Body of pancreas (tissue), 4 donors: ENCODE measurements around the gene STK38. TPM values are rescaled to one million over a fixed set of nuclear protein-coding genes. Genes with fewer than 3 reads are reported as not detected.
"Not testable (repeated sequence)": the region's sequence is repeated elsewhere in the genome, so short reads cannot be mapped to it uniquely, and the experiment has no call there.

ENCODE experiments used
- ATAC-seq: fragments of 150-250 bp; one replicate; pipeline ENCODE4 v1.9.1; 2016
- DNase-seq, 4 donors: peaks; one replicate each; pipeline ENCODE4 v3.0.0-alpha.2; 2019
- H3K27ac ChIP-seq, 4 donors: fragments of 200-600 bp; sonication (generic); 1 replicate in 3 of 4; 2 replicates in 1 of 4; pipeline versions ENCODE4 v1.5.1 to v1.6.1; 2016 to 2019; ENCODE audit warnings: mild to moderate bottlenecking in 1 of 4, mixed read lengths in 1 of 4, moderate library complexity in 1 of 4
- H3K27me3 ChIP-seq, 2 donors: fragments of 200-600 bp; sonication (generic); one replicate each; pipeline ENCODE4 v1.6.0; 2016; ENCODE audit warnings: mild to moderate bottlenecking in 1 of 2
- H3K36me3 ChIP-seq, 2 donors: fragments of 200-600 bp; sonication (generic); replicated peaks in 1 of 2; 2 replicates each; pipeline ENCODE4 v1.5.1; 2016; ENCODE audit warnings: low read depth in 2 of 2; ENCODE audit not compliant: insufficient read depth in 1 of 2
- H3K4me1 ChIP-seq: fragments of 200-600 bp; sonication (generic); one replicate; pipeline ENCODE4 v1.6.0; 2016
- H3K4me3 ChIP-seq, 2 donors: fragments of 200-600 bp; sonication (generic); 1 replicate in 1 of 2; 2 replicates in 1 of 2; pipeline ENCODE4 v1.5.1; 2016 to 2019
- H3K9me3 ChIP-seq, 3 donors: fragments of 200-600 bp; sonication (generic); 1 replicate in 2 of 3; 2 replicates in 1 of 3; pipeline ENCODE4 v1.5.1; 2016
- CTCF ChIP-seq, 7 experiments: fragments of 450-650 bp in 4 of 7; fragments of 200-600 bp in 3 of 7; sonication (generic) in 3 of 7; IDR thresholded peaks; one replicate each; pipeline ENCODE4 v1.5.1; 2016 to 2019; ENCODE audit warnings: antibody characterized with exemption in 7 of 7
- POLR2A ChIP-seq, 3 donors: fragments of 450-650 bp; IDR thresholded peaks; one replicate each; pipeline ENCODE4 v1.6.1; 2016; ENCODE audit warnings: antibody characterized with exemption in 3 of 3, mild to moderate bottlenecking in 2 of 3
- WGBS, 2 donors: methylation state at CpG; one replicate each; pipeline ENCODE4 v1.1.5; 2017; 5-methylcytosine and 5-hydroxymethylcytosine counted together
- intact Hi-C: fragments of 100-400 bp; cut with DNase I; formaldehyde crosslinking; loops from one replicate; pipeline ENCODE4 v1.15.1; 2023
- total RNA-seq, 2 donors: library from RNA; depleted of rRNA; stranded (reverse); fragments of >200 nt; gene quantifications; one replicate each; pipeline ENCODE4 v1.1.0, GENCODE V29; 2016

STK38 gene
- total RNA-seq, 2 donors from 2014 or later = 11.9 to 16.2 TPM

DNA sequence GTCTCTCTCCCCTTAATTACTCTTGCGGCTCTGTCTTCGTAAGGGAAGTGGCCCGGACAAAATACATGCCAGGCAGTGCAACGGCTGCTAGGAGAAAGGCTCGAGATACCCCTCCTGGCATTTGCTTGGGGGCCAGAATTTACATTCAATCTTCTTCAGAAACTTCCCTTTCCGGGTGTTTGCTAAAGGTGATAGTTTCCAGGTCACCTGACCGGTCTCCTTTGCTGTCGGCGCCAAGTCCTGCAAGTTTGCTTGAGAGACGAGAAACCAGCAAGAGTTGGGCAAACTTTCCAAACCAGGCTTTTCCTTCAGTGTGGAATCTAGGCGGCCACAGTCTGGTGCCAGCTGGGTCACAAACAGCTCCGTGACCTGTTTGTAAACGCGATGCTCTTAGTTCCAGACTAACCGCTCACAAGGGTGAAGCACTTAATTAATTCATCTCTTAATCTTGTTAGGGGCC is 46.3 kb upstream of the STK38 start:
- H3K4me1 ChIP-seq = peaks cover 31% of the 10 kb centered on the region
- intact Hi-C loops = no loop called here

GRCh38 chr6:36592221-36592655 is 45.0 kb upstream of the STK38 start:
- peak overlapping the region in 2 of 4 donors; percentile 97 to 99 for H3K27ac ChIP-seq
- DNase-seq = no peak
- intact Hi-C loops = no loop called here

More for the DNA sequence above, 46.3 kb upstream of the STK38 start:
- H3K9me3 ChIP-seq = no peaks in the 10 kb centered on the region
- TF ChIP-seq POLR2A (IDR thresholded peaks at IDR 0.05) (no peak), CTCF (IDR thresholded peaks at IDR 0.05) (no peak)
- H3K4me3 ChIP-seq = no peak overlapping the region
- DNase-seq = peak; percentile 71 to 83 (median 80)
- ATAC-seq = peak; percentile 49
- no peaks in the 10 kb centered on the region for H3K27me3 ChIP-seq
- H3K36me3 ChIP-seq = peaks cover 0 to under 1% of the 10 kb centered on the region in 2 donors
- peak overlapping the region; percentile 95 to 99 (median 98) for H3K27ac ChIP-seq
- 2 to 3% methylated on average over 14 to 15 of the region's 15 CpGs for WGBS, 2 donors

DNA sequence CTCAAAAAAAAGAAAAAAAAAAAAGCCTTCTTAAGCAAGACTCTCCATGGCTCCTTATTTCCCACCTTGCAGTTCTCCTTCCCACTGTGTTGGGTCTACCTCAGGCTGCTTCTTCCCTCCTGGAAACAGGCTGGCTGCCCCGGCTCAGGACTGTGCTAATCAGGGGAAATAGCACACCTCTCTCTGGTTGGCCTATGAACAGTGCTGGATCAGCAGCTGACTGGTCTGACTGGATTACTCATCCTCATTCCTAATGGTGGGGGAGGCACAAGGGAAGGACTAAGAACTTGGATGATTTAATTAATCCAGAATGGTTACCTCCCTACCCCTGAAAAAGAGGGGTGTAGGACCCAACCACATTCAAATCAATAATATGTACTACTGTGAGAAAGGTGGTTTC is 43.0 kb upstream of the STK38 start:
- no peaks in the 10 kb centered on the region for H3K36me3 ChIP-seq
- H3K4me3 ChIP-seq = no peak overlapping the region
- ATAC-seq (no peak), DNase-seq (no peak)
- intact Hi-C loops = no loop called here
- TF ChIP-seq CTCF (IDR thresholded peaks at IDR 0.05) = no peak
- no peak for TF ChIP-seq POLR2A (IDR thresholded peaks at IDR 0.05)
- peaks cover 12% of the 10 kb centered on the region for H3K4me1 ChIP-seq
- no peaks in the 10 kb centered on the region for H3K9me3 ChIP-seq
- no peaks in the 10 kb centered on the region for H3K27me3 ChIP-seq
- 63 to 80% methylated on average over 1 of the region's 1 CpG for WGBS, 2 donors
- no peak overlapping the region for H3K27ac ChIP-seq

More at GRCh38 chr6:36592221-36592655, 45.0 kb upstream of the STK38 start:
- ATAC-seq = no peak
- TF ChIP-seq POLR2A (IDR thresholded peaks at IDR 0.05) = no peak
- no peak for TF ChIP-seq CTCF (IDR thresholded peaks at IDR 0.05)
- H3K27me3 ChIP-seq = no peaks in the 10 kb centered on the region
- no peaks in the 10 kb centered on the region for H3K36me3 ChIP-seq
- H3K9me3 ChIP-seq = no peaks in the 10 kb centered on the region
- WGBS, 2 donors = 74 to 75% methylated on average over 12 of the region's 12 CpGs
- H3K4me1 ChIP-seq = peaks cover 20% of the 10 kb centered on the region
- no peak overlapping the region for H3K4me3 ChIP-seq

DNA sequence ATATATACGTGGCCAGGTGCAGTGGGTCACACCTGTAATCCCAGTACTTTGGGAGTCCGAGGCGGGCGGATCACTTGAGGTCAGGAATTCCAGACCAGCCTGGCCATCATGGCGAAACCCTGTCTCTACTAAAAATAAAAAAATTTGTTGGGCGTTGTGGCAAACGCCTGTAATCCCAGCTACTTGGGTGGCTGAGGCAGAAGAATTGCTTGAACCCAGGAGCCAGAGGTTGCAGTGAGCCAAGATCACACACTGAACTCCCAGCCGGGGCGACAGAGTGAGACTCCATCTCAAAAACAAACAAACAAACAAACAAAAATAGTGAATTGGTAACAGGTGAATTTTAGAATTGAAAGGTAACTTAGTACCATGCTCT is 41.7 kb upstream of the STK38 start:
- H3K9me3 ChIP-seq, H3K4me3 ChIP-seq, DNase-seq, H3K27ac ChIP-seq, H3K27me3 ChIP-seq, H3K36me3 ChIP-seq, ATAC-seq, intact Hi-C loops: not testable (repeated sequence)
- WGBS, 2 donors = 92 to 93% methylated on average over 9 of the region's 9 CpGs
- peaks cover 12% of the 10 kb centered on the region for H3K4me1 ChIP-seq

- no peak for DNase-seq
- Histone ChIP-seq H3K9me3 (no peaks in the 10 kb centered on the region), H3K4me1 (no peaks in the 10 kb centered on the region), H3K4me3 (no peak overlapping the region), H3K27ac (no peak overlapping the region), H3K27me3 (no peaks in the 10 kb centered on the region), H3K36me3 (no peaks in the 10 kb centered on the region)
- intact Hi-C loops = no loop called here
- 73 to 93% methylated on average over 1 of the region's 1 CpG for WGBS, 2 donors
- no peak for ATAC-seq
- no peak for TF ChIP-seq POLR2A (IDR thresholded peaks at IDR 0.05)
- TF ChIP-seq CTCF (IDR thresholded peaks at IDR 0.05) = no peak
These were observed 39.3 kb upstream of the STK38 start for GRCh38 chr6:36586606-36587005.
